Cardiac muscle cell (in vitro differentiated cells and primary cell): Measurements from ENCODE around the gene SHISA2. TPM values are rescaled to one million over a fixed set of nuclear protein-coding genes. Genes with fewer than 3 reads are reported as not detected.

Experiments
- DNase-seq, 2 donors: peaks; one replicate each; pipeline versions ENCODE4 v3.0.0 to v3.0.0-alpha.2; 2010 to 2017; ENCODE audit warnings: low read depth in 1 of 2, low spot score in 1 of 2
- H3K27ac ChIP-seq: fragments of 200-600 bp; sonication (generic); 2 replicates; pipeline ENCODE4 v1.5.1; 2016
- H3K27me3 ChIP-seq: fragments of 200-600 bp; sonication (generic); 2 replicates; pipeline ENCODE4 v1.6.0; 2016; ENCODE audit warnings: control low read depth
- H3K36me3 ChIP-seq: fragments of 200-600 bp; sonication (generic); 2 replicates; pipeline ENCODE4 v1.5.1; 2016; ENCODE audit warnings: control low read depth
- H3K4me1 ChIP-seq: fragments of 200-600 bp; sonication (generic); 2 replicates; pipeline ENCODE4 v1.8.1; 2017; ENCODE audit warnings: low read depth, mild to moderate bottlenecking, mixed run types
- H3K4me3 ChIP-seq: fragments of 200-600 bp; sonication (generic); 2 replicates; pipeline ENCODE4 v1.5.1; 2016; ENCODE audit warnings: mild to moderate bottlenecking
- H3K9me3 ChIP-seq: fragments of 200-600 bp; sonication (generic); 2 replicates; pipeline ENCODE4 v1.5.1; 2017; ENCODE audit warnings: low read depth, mild to moderate bottlenecking, control low read depth
- polyA plus RNA-seq: library from polyadenylated mRNA; unstranded; fragments of >200 nt; fragmentation: Nextera tagmentation; extraction: Ambion mirVana; gene quantifications from 2 replicates; pipeline ENCODE4 v1.2.1, GENCODE V29; 2016
- total RNA-seq: library from RNA; depleted of rRNA; stranded (reverse); fragments of >200 nt; gene quantifications from 2 replicates; pipeline ENCODE4 v1.2.3, GENCODE V29; 2016
- TF ChIP-seq, protein P1 (sequence below): IDR thresholded peaks from 2 replicates; pipeline ENCODE4 v1.5.1; 2012; ENCODE audit warnings: low read depth, mild to moderate bottlenecking, low read length

Gene SHISA2
- total and polyA plus RNA-seq, 2 experiments from 2014 or later: 11.8 to 26.1 TPM

- DNase-seq: no peak
- H3K4me1 ChIP-seq: peaks cover 10% of the 10 kb centered on the region
- TF ChIP-seq, protein P1, sequence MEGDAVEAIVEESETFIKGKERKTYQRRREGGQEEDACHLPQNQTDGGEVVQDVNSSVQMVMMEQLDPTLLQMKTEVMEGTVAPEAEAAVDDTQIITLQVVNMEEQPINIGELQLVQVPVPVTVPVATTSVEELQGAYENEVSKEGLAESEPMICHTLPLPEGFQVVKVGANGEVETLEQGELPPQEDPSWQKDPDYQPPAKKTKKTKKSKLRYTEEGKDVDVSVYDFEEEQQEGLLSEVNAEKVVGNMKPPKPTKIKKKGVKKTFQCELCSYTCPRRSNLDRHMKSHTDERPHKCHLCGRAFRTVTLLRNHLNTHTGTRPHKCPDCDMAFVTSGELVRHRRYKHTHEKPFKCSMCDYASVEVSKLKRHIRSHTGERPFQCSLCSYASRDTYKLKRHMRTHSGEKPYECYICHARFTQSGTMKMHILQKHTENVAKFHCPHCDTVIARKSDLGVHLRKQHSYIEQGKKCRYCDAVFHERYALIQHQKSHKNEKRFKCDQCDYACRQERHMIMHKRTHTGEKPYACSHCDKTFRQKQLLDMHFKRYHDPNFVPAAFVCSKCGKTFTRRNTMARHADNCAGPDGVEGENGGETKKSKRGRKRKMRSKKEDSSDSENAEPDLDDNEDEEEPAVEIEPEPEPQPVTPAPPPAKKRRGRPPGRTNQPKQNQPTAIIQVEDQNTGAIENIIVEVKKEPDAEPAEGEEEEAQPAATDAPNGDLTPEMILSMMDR: no peak
- no peaks in the 10 kb centered on the region for H3K9me3 ChIP-seq
- H3K36me3 ChIP-seq: peaks cover 5% of the 10 kb centered on the region
- H3K4me3 ChIP-seq: no peak overlapping the region
- H3K27ac ChIP-seq: no peak overlapping the region
- no peaks in the 10 kb centered on the region for H3K27me3 ChIP-seq
Observed at GRCh38 chr13:26047040-26047439, 4.8 kb downstream of the SHISA2 start.

DNA sequence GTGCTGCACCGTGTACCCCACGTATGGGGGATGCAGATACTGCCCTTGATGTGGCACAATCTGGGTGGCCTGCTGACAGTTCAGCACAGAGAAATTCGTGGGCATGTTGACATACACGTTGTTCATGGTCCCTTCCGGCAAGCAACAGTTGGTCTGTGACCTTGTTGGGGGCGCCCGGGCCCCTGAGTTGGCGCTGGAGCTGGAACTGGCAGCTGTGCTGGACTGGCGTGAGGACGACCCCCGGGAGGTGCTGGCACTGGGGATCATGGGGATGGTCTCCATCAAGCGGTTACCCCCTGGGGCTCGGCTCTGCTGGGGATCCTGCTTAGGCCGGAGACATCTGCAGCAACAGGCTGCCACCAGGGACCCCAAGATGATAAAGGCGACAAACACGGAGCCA is 5.2 kb downstream of the SHISA2 start:
- Histone ChIP-seq H3K4me3 (no peak overlapping the region), H3K27me3 (no peaks in the 10 kb centered on the region), H3K4me1 (peaks cover 10% of the 10 kb centered on the region), H3K36me3 (peaks cover 5% of the 10 kb centered on the region), H3K27ac (no peak overlapping the region), H3K9me3 (no peaks in the 10 kb centered on the region)
- TF ChIP-seq, protein P1: no peak
- no peak for DNase-seq

DNA sequence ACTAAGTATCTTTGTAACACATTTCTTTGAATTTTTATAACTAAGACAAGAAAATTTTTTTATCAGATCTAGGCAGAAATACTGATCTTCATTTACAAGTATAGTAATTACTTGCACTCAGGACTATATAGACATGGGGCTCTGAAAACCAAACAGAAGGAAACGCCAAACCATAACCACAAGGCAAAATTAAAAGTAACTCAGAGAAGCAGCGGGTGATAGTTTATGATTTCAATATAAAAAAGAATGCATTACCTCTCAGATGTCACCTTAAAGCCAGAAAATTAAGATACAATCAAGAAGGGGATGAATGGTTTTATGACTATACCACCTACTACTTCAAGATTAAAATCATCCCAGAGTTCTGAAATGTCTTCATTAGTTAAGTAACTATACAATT is 6.7 kb downstream of the SHISA2 start:
- Histone ChIP-seq H3K36me3 (peaks cover 5% of the 10 kb centered on the region), H3K4me3 (no peak overlapping the region), H3K4me1 (peaks cover 10% of the 10 kb centered on the region), H3K27ac (no peak overlapping the region), H3K27me3 (no peaks in the 10 kb centered on the region), H3K9me3 (no peaks in the 10 kb centered on the region)
- no peak for DNase-seq
- TF ChIP-seq, protein P1: no peak

GRCh38 chr13:26042785-26043184 is 9.0 kb downstream of the SHISA2 start:
- Histone ChIP-seq H3K36me3 (peaks cover 5% of the 10 kb centered on the region), H3K27me3 (no peaks in the 10 kb centered on the region), H3K4me3 (no peak overlapping the region), H3K9me3 (no peaks in the 10 kb centered on the region), H3K4me1 (no peaks in the 10 kb centered on the region), H3K27ac (no peak overlapping the region)
- DNase-seq: no peak
- TF ChIP-seq, protein P1: no peak

DNA sequence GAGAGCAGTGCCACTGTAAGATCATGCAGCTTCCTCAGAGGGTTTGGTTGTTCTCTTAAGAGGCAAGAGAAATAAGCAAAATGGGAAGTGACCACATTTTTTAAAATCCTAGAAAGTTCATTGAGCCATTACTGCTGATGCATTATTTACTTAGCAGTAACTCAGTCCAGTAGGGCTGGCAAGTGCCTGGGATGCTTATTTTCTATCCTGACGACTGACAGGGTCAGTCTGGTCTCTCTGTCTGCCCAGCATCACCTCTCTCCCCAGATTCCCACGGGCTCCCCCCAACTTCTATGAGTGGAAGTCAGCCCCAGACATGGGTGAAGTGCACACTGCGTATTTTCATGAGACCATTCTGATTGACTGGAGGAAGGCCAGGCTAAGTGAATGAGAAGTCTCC is 10.4 kb downstream of the SHISA2 start:
- Histone ChIP-seq H3K4me1 (no peaks in the 10 kb centered on the region), H3K27ac (no peak overlapping the region), H3K4me3 (no peak overlapping the region), H3K27me3 (no peaks in the 10 kb centered on the region), H3K9me3 (no peaks in the 10 kb centered on the region), H3K36me3 (peaks cover 5% of the 10 kb centered on the region)
- TF ChIP-seq, protein P1: no peak
- no peak for DNase-seq

DNA sequence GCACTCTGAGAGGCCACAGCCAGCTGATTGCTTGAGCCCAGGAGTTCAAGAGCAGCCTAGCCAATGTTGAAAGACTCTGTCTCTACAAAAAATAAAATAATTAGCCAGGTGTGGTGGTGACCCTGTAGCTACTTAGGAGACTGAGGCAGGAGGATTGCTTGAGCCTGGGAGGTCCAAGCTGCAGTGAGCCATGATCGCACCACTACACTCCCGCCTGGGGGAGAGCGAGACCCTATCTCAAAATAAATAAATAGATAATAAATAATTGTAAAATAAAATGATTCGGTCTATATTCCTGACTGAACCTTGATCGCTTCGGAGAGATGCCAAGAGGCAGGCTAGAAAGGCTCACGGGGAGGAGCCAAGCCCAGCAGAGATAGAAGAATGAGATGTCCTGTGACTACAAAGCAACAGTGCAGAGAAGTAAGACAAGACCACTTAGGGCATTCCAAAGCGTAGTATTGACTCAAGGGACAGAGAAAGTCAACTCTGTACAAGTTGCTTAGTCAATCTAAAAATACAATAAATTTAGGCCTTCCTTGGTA is 12.8 kb downstream of the SHISA2 start:
- no peaks in the 10 kb centered on the region for H3K36me3 ChIP-seq
- no peaks in the 10 kb centered on the region for H3K9me3 ChIP-seq
- no peak overlapping the region for H3K4me3 ChIP-seq
- H3K4me1 ChIP-seq: no peaks in the 10 kb centered on the region
- TF ChIP-seq, protein P1: no peak
- H3K27ac ChIP-seq: no peak overlapping the region
- H3K27me3 ChIP-seq: no peaks in the 10 kb centered on the region
- DNase-seq: no peak
